DMS79 (cell line): ENCODE data around the gene PTBP1.

Experiments
- DNase-seq: peaks from one replicate; lab custom pipeline; 2025; lab: John Stamatoyannopoulos, UW

PTBP1 gene

DNA sequence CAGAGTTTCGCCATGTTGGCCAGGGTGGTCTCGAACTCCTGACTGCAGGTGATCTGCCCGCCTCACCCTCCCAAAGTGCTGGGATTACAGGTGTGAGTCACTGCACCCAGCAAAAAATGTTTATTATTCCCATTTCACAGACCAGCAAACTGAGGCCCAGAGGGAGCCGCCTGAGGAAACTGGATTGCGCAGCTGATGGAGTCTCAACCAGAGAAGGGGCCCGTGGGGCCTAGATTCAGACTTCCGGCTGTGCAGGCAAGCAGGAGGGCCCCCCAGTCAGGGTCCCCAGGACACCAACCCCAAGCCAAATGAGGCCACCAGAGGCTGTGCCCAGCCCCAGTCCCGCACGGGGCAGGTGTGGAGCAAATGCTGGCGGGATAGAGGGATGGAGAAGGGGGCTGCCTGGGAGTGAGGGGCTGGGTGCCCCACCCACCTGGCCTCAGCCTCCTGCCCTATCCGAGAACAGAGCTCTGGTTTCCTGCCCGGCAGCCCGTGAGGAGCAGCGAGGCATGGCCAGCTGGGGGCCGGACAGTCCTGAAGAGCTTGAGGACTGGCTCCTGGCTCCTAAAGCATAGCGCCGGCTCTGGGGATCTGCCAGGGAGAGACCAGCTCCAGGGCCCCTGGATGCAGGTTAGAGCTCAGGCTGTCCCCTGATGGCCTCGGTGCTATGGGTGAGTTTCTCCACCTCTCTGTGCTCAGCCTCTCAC, 24.4 kb upstream of the PTBP1 start:
- DNase-seq: no peak

DNA sequence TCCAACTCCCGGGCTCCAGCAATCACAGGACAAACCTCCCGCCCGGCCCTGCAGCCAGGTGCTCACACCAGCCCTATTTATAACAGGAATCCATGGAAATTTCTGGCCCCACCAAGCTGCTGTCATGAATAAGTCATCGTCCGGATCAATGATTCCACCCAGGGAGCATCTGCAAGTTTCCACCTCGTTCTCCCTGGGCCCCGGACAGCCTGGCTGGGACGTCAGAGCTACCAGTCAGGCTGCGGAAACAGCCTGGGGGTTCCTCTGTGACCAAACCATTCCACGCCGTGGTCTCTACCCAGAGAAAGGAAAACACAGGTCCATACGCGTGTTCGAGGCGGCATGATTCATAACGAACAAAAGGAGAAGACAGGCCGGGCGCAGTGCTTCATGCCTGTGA, 20.7 kb upstream of the PTBP1 start:
- DNase-seq: no peak

GRCh38 chr19:778910-779653, 18.2 kb upstream of the PTBP1 start:
- no peak for DNase-seq

- DNase-seq: no peak
These were observed 16.3 kb upstream of the PTBP1 start for GRCh38 chr19:780935-781334.

GRCh38 chr19:781800-782184, 15.5 kb upstream of the PTBP1 start:
- no peak for DNase-seq

DNA sequence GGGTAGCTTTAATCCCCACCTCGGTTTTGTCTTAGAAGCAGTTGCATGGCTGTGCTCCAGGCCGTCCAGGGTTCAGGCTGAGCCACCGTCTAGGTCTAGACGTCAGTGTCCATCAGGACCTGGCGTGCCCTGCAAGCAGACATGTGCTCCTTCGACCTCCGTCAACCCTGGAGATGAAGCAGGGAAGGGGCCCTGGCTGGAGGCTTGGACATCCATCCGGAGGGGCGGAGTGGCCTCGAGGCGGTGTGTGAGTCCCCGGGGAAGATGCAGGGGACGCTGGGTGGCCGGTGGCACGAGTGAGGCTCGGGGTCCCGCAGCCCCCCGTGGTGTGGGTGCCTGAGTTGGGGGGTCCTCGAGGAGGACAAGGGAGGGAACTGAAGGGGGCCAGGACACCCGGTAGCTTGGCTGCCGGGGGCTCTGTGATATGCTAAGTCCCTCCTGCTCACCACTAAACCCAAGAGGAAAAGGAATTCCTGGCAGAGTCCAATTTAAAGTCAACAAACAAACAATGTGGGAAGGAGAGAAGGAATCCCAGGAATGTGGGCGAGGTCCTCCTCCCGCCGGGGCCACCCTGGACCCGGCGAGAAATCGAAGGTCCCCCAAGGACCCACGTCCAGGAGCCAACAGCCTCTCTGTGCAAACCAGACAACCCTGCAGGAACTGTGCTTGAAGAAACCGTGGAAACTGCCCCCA, 14.9 kb upstream of the PTBP1 start:
- no peak for DNase-seq

DNA sequence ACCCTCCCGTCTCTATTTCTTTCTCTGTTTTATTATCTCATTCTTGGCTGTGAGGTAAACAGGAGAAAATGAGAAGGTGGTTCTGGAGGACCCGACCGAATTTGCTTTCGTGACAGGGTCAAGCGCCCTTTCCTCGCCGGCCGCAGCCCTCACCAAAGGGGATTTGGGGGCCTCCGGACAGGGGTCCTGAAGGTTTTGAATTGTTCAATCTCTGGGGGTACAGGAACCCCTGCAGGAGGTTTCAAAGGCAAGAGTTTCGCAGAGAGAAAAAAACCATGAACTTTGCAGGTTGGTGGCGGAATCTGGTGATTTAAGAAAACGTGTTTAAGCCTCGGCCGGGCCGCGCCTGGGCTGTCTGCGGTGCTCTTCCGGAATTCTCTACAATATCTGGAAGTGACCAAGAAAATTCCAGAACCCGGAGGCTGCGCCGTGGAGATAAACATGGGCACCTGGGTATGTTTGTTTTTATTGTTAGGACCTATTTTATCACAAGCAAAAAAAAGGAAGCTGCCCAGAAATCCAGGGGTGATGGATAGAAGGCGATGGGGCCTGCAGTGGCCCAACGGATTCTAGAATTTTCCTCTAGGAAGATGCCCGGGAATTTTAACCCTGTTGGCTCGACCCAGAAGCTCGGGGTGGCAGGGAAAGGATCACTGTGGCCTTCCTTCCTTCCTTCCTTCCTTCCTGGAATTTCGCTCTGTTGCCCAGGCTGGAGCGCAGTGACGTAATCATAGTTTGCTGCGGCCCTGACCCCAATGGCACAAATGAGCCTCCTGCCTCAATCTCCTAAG, 14.2 kb upstream of the PTBP1 start:
- no peak for DNase-seq

DNA sequence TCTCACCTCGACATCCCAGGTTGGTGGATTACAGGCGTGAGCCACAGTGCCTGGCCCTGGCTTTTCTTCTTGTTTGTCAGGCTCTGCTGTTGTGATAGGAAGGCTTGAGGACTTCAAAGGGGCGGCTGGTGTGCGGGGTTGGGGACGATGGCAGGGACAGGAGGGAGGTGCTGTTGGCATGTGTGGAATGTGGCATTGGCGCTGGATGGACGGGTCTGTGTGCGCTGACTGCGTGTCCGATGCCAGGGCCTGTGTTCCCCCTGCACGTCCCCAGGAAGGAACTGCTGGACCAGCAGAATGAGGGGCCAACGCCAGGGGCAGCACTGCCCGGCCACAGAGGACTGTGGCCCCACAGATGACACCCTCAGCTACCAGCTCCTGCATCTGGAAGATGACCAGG, 12.7 kb upstream of the PTBP1 start:
- DNase-seq: no peak

DNA sequence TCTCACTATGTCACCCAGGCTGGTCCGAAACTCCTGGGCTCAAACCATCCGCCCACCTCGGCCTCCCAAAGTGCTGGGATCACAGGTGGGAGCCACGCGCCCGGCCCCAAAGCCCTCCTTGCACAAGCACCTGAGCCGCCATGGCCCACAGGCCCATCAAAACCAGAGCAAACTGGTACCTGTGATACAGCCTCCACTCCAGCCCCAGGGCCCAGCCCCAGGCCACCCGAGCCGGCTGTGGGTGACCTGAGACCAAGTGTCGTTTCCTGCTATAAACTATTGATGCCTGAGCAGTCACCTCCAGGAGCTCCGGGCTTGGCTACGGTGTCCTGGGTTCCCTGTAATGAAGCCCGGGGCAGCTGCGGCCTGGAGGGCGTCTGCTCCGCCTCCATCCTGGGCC, 9.7 kb upstream of the PTBP1 start:
- DNase-seq: no peak

DNA sequence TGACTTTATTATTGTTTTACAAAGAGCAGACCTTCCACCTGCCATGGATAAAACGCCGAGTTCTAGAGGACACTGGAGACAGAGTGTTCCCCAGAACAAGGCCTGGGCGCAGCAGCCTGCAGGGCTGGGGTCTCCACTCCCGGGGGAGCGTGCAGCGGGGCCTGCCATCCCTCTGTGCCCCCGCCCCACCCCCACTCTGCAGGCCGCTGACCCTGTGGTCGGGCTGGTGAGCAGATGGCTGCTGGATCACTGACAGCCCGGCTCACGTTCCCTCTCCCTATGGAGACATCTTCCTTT, 8.6 kb upstream of the PTBP1 start:
- no peak for DNase-seq

DNA sequence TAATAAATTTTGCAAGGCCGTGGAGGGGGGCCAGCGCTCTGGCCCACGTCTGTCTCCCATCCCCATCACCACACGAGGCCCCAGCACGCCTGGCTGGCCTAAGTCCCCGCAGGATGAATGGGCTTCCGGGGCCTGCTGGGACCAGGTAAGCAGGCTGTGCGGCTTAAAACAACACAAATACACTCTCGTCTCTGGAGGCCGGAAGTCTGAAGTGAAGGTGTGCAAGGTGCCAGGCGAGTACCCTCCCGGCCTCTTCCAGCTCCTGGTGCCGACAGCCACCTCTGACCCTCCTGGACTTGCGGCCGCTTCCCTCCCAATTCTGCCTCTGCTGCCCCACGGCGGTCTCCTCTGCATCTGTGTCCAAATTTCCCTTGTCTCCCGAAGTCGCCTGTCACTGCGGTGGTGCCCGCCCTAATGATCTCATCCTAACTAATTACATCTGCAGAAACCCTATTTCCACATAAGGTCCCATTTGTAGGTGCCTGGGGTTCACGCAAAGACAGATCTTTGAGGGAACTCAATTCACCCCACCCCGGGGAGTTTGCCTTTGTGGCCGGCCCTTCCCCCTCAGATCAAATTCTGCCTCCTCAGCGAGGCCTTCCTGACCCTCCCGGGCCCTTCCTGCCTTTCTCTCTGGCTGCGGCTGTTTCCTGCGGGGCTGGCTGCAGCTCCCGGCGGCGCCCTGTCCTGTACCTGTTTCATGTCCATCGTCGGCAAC, 8.1 kb upstream of the PTBP1 start:
- no peak for DNase-seq

GRCh38 chr19:789701-790060, 7.6 kb upstream of the PTBP1 start:
- no peak for DNase-seq

DNA sequence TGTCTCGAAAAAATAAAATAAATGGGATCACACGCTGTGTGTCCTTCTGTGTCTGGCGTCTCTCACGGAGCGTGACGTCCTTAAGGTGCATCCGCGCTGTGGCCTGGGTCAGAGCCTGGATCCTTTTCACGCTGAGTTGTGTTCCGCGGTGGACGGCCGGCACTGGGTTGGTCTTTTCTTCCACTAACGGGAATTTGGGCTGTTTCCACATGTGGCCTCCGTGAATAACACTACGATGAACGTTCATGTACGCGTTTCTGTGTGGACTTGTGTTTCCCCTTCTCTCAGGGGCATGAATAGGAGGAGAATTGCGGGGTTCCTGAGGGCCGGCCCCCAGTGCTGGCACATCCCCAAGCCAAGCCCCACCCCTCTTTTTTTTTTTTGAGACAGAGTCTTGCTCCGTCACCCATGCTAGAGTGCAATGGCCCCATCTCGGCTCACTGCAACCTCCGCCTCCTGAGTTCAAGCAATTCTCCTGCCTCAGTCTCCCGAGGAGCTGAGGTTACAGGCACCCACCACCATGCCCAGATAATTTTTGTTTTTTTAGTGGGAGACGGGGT, 6.2 kb upstream of the PTBP1 start:
- no peak for DNase-seq

DNA sequence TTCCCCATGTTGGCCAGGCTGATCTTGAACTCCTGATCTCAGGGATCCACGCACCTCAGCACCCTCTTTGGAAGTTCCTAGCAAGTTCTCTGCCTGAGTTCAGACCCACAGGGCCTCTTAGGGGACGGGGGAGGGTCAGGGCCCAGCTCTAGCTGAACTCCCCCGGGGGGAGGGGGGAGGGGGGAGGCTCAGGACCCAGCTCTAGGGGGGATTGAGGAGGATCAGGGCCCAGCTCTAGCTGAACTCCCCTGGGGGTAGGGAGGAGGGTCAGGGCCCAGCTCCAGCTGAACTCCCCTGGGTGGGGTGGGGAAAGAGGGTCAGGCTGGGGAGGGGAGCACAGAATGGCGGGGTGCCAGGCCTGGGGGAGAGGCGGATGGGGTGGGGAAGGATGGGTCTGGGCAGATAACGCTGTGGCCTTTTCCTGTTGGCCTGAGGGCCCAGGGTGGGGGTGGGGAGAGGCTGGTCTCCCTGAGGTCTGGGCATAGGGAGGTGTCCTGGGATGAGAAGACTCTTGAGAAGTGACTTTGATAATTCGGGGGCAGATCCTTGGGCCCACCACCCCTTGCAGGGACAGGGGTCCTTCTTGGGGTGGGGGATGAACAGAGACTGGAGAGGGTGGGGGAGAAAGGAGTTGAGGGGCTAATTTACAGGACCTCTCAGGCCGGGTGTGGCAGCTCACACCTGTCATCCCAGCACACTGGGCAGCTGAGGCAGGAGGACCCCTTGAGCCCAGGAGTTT, 5.5 kb upstream of the PTBP1 start:
- DNase-seq: no peak

DNA sequence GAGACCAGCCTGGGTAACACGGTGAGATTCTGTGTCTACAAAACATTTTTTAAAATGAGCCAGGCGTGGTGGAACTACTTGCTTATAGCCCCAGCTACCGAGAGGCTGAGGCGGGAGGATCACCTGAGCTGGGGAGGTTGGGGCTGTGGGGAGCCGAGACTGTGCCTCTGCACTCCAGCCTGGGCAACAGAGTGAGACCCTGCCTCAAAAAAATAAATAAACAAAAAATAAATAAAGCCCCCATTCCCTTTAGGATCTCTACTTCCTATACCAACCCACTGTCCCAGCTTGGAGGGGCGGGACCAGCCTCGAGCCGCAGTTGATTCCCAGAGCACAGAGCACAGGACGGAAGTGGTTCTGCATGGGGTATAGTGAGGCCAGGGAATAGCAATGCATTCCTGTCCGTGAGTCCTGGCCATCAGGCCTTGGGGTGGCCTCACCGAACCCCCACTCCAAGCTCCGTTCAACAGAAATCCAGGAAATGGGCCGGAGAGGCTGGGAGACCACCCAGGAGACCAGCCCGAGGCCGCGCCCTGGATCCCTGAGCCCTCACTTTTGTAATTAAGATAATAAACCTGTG, 4.9 kb upstream of the PTBP1 start:
- DNase-seq: no peak

- DNase-seq: no peak
These were observed 3.4 kb upstream of the PTBP1 start for GRCh38 chr19:793806-794205.

- no peak for DNase-seq
These were observed 2.1 kb upstream of the PTBP1 start for GRCh38 chr19:795073-795611.

DNA sequence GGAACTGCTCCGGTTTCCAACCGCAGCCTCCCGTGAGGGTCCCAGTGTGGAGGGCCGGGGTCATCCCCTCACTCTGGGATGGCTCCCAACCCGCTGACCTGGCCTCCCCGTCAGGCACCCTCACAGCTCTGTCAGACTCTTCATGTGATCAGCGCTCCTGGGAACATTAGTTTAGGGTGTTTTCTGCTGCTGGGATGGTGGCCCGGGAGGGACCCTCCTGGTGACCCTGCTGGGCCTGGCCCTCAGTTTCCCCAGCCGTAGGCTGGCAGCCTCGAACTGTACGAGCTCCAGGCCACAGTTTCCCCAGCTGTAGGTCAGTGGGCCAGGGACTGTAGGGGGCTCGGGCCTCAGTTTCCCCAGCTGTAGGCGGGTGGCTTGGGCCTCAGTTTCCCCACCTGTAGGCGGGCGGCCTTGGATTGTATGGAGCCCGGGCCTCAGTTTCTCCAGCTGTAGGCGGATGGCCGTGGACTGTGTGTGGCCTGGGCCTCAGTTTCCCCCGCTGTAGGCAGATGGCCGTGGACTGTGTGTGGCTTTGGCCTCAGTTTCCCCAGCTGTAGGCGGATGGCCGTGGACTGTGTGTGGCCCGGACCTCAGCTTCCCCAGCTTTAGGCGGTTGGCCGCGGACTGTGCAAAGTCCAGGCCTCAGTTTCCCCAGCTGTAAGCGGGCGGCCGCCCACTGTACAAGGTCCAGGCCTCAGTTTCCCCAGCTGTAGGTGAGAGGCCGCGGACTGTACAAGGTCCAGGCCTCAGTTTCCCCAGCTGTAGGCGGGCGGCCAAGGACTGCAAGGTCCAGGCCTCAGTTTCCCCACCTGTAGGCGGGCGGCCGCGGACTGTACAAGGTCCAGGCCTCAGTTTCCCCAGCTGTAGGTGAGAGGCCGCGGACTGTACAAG, 1.3 kb upstream of the PTBP1 start:
- DNase-seq: no peak
